ENCODE data around the gene PAWR.

Gene PAWR

GRCh38 chr12:79706676-79707075 lies 15.9 kb upstream of the PAWR start:
- FAIRE-seq (no peak), DNase-seq (ENCODE audit: insufficient read length, low spot score) (no peak)
- no peak for TF ChIP-seq SPI1 (IDR thresholded peaks at IDR 0.05; ENCODE audit: low read depth, low read length)
- TF ChIP-seq POLR2AphosphoS5 (IDR thresholded peaks at IDR 0.05; ENCODE audit: low read depth, low read length): no peak
- TF ChIP-seq PAX5 (IDR thresholded peaks at IDR 0.05; ENCODE audit: insufficient read depth, low read length, severe bottlenecking): no peak
- TF ChIP-seq POU2F2 (IDR thresholded peaks at IDR 0.05; ENCODE audit: low read depth, low read length): no peak
- TF ChIP-seq POLR2A (IDR thresholded peaks at IDR 0.05; ENCODE audit: low read depth, low read length): no peak
- no peak for TF ChIP-seq TAF1 (IDR thresholded peaks at IDR 0.05; ENCODE audit: low read depth, low read length)

- FAIRE-seq (no peak), DNase-seq (ENCODE audit: insufficient read length, low spot score) (no peak)
- no peak for TF ChIP-seq SPI1 (IDR thresholded peaks at IDR 0.05; ENCODE audit: low read depth, low read length)
- TF ChIP-seq POLR2AphosphoS5 (IDR thresholded peaks at IDR 0.05; ENCODE audit: low read depth, low read length): no peak
- no peak for TF ChIP-seq POLR2A (IDR thresholded peaks at IDR 0.05; ENCODE audit: low read depth, low read length)
- TF ChIP-seq POU2F2 (IDR thresholded peaks at IDR 0.05; ENCODE audit: low read depth, low read length): no peak
Measured at GRCh38 chr12:79706156-79706555, 15.4 kb upstream of the PAWR start.

GRCh38 chr12:79698966-79699365 lies 8.2 kb upstream of the PAWR start:
- TF ChIP-seq POLR2AphosphoS5 (IDR thresholded peaks at IDR 0.05; ENCODE audit: low read depth, low read length): no peak
- no peak for TF ChIP-seq PAX5 (IDR thresholded peaks at IDR 0.05; ENCODE audit: insufficient read depth, low read length, severe bottlenecking)
- no peak for TF ChIP-seq TAF1 (IDR thresholded peaks at IDR 0.05; ENCODE audit: low read depth, low read length)
- TF ChIP-seq POLR2A (IDR thresholded peaks at IDR 0.05; ENCODE audit: low read depth, low read length): no peak
- TF ChIP-seq POU2F2 (IDR thresholded peaks at IDR 0.05; ENCODE audit: low read depth, low read length): no peak
- TF ChIP-seq SPI1 (IDR thresholded peaks at IDR 0.05; ENCODE audit: low read depth, low read length): no peak
- DNase-seq (ENCODE audit: insufficient read length, low spot score): no peak
- FAIRE-seq: no peak

GRCh38 chr12:79696416-79696815 lies 5.7 kb upstream of the PAWR start:
- FAIRE-seq (no peak), DNase-seq (ENCODE audit: insufficient read length, low spot score) (no peak)
- TF ChIP-seq SPI1 (IDR thresholded peaks at IDR 0.05; ENCODE audit: low read depth, low read length) (no peak), POLR2A (IDR thresholded peaks at IDR 0.05; ENCODE audit: low read depth, low read length) (no peak), POU2F2 (IDR thresholded peaks at IDR 0.05; ENCODE audit: low read depth, low read length) (no peak), POLR2AphosphoS5 (IDR thresholded peaks at IDR 0.05; ENCODE audit: low read depth, low read length) (no peak), PAX5 (IDR thresholded peaks at IDR 0.05; ENCODE audit: insufficient read depth, low read length, severe bottlenecking) (no peak), TAF1 (IDR thresholded peaks at IDR 0.05; ENCODE audit: low read depth, low read length) (no peak)

GRCh38 chr12:79692860-79693577 lies 2.3 kb upstream of the PAWR start:
- no peak for FAIRE-seq
- no peak for TF ChIP-seq SPI1 (IDR thresholded peaks at IDR 0.05; ENCODE audit: low read depth, low read length)
- no peak for TF ChIP-seq POU2F2 (IDR thresholded peaks at IDR 0.05; ENCODE audit: low read depth, low read length)
- no peak for TF ChIP-seq POLR2A (IDR thresholded peaks at IDR 0.05; ENCODE audit: low read depth, low read length)
- no peak for TF ChIP-seq TAF1 (IDR thresholded peaks at IDR 0.05; ENCODE audit: low read depth, low read length)
- no peak for TF ChIP-seq PAX5 (IDR thresholded peaks at IDR 0.05; ENCODE audit: insufficient read depth, low read length, severe bottlenecking)
- no peak for TF ChIP-seq POLR2AphosphoS5 (IDR thresholded peaks at IDR 0.05; ENCODE audit: low read depth, low read length)
- no peak for DNase-seq (ENCODE audit: insufficient read length, low spot score)

- FAIRE-seq (no peak), DNase-seq (ENCODE audit: insufficient read length, low spot score) (no peak)
- TF ChIP-seq POU2F2 (IDR thresholded peaks at IDR 0.05; ENCODE audit: low read depth, low read length): no peak
- no peak for TF ChIP-seq SPI1 (IDR thresholded peaks at IDR 0.05; ENCODE audit: low read depth, low read length)
- no peak for TF ChIP-seq POLR2AphosphoS5 (IDR thresholded peaks at IDR 0.05; ENCODE audit: low read depth, low read length)
- TF ChIP-seq TAF1 (IDR thresholded peaks at IDR 0.05; ENCODE audit: low read depth, low read length): no peak
- TF ChIP-seq PAX5 (IDR thresholded peaks at IDR 0.05; ENCODE audit: insufficient read depth, low read length, severe bottlenecking): no peak
- TF ChIP-seq POLR2A (IDR thresholded peaks at IDR 0.05; ENCODE audit: low read depth, low read length): no peak
Measured at GRCh38 chr12:79691511-79692248, 916 bp upstream of the PAWR start.

GRCh38 chr12:79690142-79690637 lies 574 bp downstream of the PAWR start:
- TF ChIP-seq POLR2AphosphoS5 (IDR thresholded peaks at IDR 0.05; ENCODE audit: low read depth, low read length): no peak
- TF ChIP-seq PAX5 (IDR thresholded peaks at IDR 0.05; ENCODE audit: insufficient read depth, low read length, severe bottlenecking): no peak
- no peak for TF ChIP-seq POLR2A (IDR thresholded peaks at IDR 0.05; ENCODE audit: low read depth, low read length)
- no peak for TF ChIP-seq TAF1 (IDR thresholded peaks at IDR 0.05; ENCODE audit: low read depth, low read length)
- no peak for TF ChIP-seq SPI1 (IDR thresholded peaks at IDR 0.05; ENCODE audit: low read depth, low read length)
- no peak for TF ChIP-seq POU2F2 (IDR thresholded peaks at IDR 0.05; ENCODE audit: low read depth, low read length)
- FAIRE-seq: peak; percentile 54
- no peak for DNase-seq (ENCODE audit: insufficient read length, low spot score)

GRCh38 chr12:79689477-79690141 lies 1.2 kb downstream of the PAWR start:
- TF ChIP-seq POU2F2 (IDR thresholded peaks at IDR 0.05; ENCODE audit: low read depth, low read length) (no peak), TAF1 (IDR thresholded peaks at IDR 0.05; ENCODE audit: low read depth, low read length) (no peak), POLR2A (IDR thresholded peaks at IDR 0.05; ENCODE audit: low read depth, low read length) (no peak), PAX5 (IDR thresholded peaks at IDR 0.05; ENCODE audit: insufficient read depth, low read length, severe bottlenecking) (no peak), POLR2AphosphoS5 (IDR thresholded peaks at IDR 0.05; ENCODE audit: low read depth, low read length) (no peak), SPI1 (IDR thresholded peaks at IDR 0.05; ENCODE audit: low read depth, low read length) (no peak)
- FAIRE-seq (peak; percentile 77), DNase-seq (ENCODE audit: insufficient read length, low spot score) (peak; percentile 36)

- peak; percentile 56 for FAIRE-seq
- TF ChIP-seq POU2F2 (IDR thresholded peaks at IDR 0.05; ENCODE audit: low read depth, low read length) (no peak), POLR2AphosphoS5 (IDR thresholded peaks at IDR 0.05; ENCODE audit: low read depth, low read length) (no peak), PAX5 (IDR thresholded peaks at IDR 0.05; ENCODE audit: insufficient read depth, low read length, severe bottlenecking) (no peak), POLR2A (IDR thresholded peaks at IDR 0.05; ENCODE audit: low read depth, low read length) (no peak)
- no peak for DNase-seq (ENCODE audit: insufficient read length, low spot score)
Measured at GRCh38 chr12:79689061-79689476, 1.7 kb downstream of the PAWR start.
